K562 (cell line): Measurements from ENCODE around the gene TMEM45A. TPM values are rescaled to one million over a fixed set of nuclear protein-coding genes. Genes with fewer than 3 reads are reported as not detected.
A peak's percentile ranks its signal among the peaks of the same experiment; 100 is the strongest.

Experiments
- ATAC-seq: fragments of 200-7000 bp; cut with Tn5 transposase; 3 replicates; pipeline ENCODE4 v1.9.1; 2020; ENCODE audit warnings: moderate library complexity
- BruUV-seq: library from RNA; stranded (reverse); fragments of 400-500 nt; replicated peaks from 2 replicates; lab custom pipeline; 2021; lab: Mats Ljungman, UMichigan
- CTCF ChIA-PET: fragments of 300-600 bp; formaldehyde crosslinking; extraction: SDS; loops from one replicate; lab custom pipeline; 2021; ENCODE audit warnings: low intra/inter-chr PET ratio; lab: Yijun Ruan, JAX
- POLR2A ChIA-PET: fragments of 300-600, 350-650 bp; sonication (Branson Sonifier 250); formaldehyde crosslinking; extraction: SDS; loops from one replicate; lab custom pipeline; 2021; ENCODE audit warnings: antibody characterized with exemption, inconsistent platforms; lab: Yijun Ruan, JAX
- DNase-seq, 4 experiments: peaks; one replicate each; pipeline versions ENCODE4 v3.0.0 to v3.0.0-alpha.2; 2011 to 2018; ENCODE audit warnings: low spot score in 3 of 4, mixed read lengths in 3 of 4; ENCODE audit errors: extremely low read depth in 1 of 4
- FAIRE-seq: peaks from 2 replicates; lab custom pipeline; 2011; peaks lifted over from hg19 to GRCh38; lab: Jason Lieb, UNC
- H2AFZ ChIP-seq: 2 replicates; pipeline ENCODE4 v1.6.0; 2011; ENCODE audit warnings: low read depth, low read length, control low read depth, inconsistent platforms
- H3K27ac ChIP-seq: fragments of 200-600 bp; 3 replicates; pipeline ENCODE4 v1.8.0; 2011; ENCODE audit warnings: low read depth, mild to moderate bottlenecking, control low read depth, inconsistent platforms, low read length, moderate library complexity, mixed read lengths; ENCODE audit errors: extremely low read depth
- H3K27me3 ChIP-seq, 2 experiments: fragments of 300-600 bp in 1 of 2; 2 replicates in 1 of 2; 3 replicates in 1 of 2; pipeline versions ENCODE4 v1.6.0 to v1.8.0; 2011; ENCODE audit warnings: inconsistent platforms in 2 of 2, low read length in 2 of 2, mild to moderate bottlenecking in 1 of 2, mixed read lengths in 1 of 2, moderate library complexity in 1 of 2; ENCODE audit not compliant: control insufficient read depth in 2 of 2, insufficient read depth in 2 of 2
- H3K36me3 ChIP-seq: fragments of 300-600 bp; 3 replicates; pipeline ENCODE4 v1.8.0; 2011; ENCODE audit warnings: mild to moderate bottlenecking, low read length, inconsistent platforms; ENCODE audit not compliant: control insufficient read depth, insufficient read depth
- H3K4me1 ChIP-seq, 2 experiments: fragments of 200-600 bp in 1 of 2; replicated peaks in 1 of 2; 2 replicates in 1 of 2; 3 replicates in 1 of 2; pipeline versions ENCODE4 v1.5.1 to v1.8.0; 2011; ENCODE audit warnings: inconsistent platforms in 2 of 2, low read length in 2 of 2, mild to moderate bottlenecking in 1 of 2, mixed read lengths in 1 of 2, moderate library complexity in 1 of 2; ENCODE audit not compliant: control insufficient read depth in 2 of 2, insufficient read depth in 2 of 2
- H3K4me2 ChIP-seq: 2 replicates; pipeline ENCODE4 v1.6.1; 2011; ENCODE audit warnings: low read length, control low read depth, inconsistent platforms, mixed read lengths; ENCODE audit not compliant: insufficient read depth
- H3K4me3 ChIP-seq: fragments of 200-600 bp; sonication (generic), shearing (Covaris generic); 2 replicates; pipeline ENCODE4 v1.5.1; 2016; ENCODE audit warnings: control low read depth, inconsistent platforms
- H3K79me2 ChIP-seq: fragments of 200-600 bp; 3 replicates; pipeline ENCODE4 v1.8.0; 2011; ENCODE audit warnings: low read length, inconsistent platforms; ENCODE audit not compliant: control insufficient read depth, insufficient read depth
- H3K9ac ChIP-seq, 2 experiments: 2 replicates each; pipeline versions ENCODE4 v1.6.0 to v1.6.1; 2011; ENCODE audit warnings: low read depth in 2 of 2, low read length in 2 of 2, control low read depth in 1 of 2, inconsistent platforms in 1 of 2, mild to moderate bottlenecking in 1 of 2, mixed read lengths in 1 of 2; ENCODE audit not compliant: insufficient read depth in 1 of 2
- H3K9me1 ChIP-seq: one replicate; pipeline ENCODE4 v1.6.0; 2011; ENCODE audit warnings: inconsistent platforms, mild to moderate bottlenecking, low read length, moderate library complexity; ENCODE audit not compliant: control insufficient read depth, insufficient read depth
- H3K9me3 ChIP-seq: replicated peaks from 2 replicates; pipeline ENCODE4 v1.5.1; 2011; ENCODE audit warnings: low read depth, low read length, inconsistent platforms; ENCODE audit not compliant: control insufficient read depth, insufficient read depth
- H4K20me1 ChIP-seq: replicated peaks from 2 replicates; pipeline ENCODE4 v1.6.1; 2011; ENCODE audit warnings: low read length, inconsistent platforms, mixed read lengths; ENCODE audit not compliant: control insufficient read depth, insufficient read depth
- CCNT2 ChIP-seq: IDR thresholded peaks from 2 replicates; pipeline ENCODE4 v1.6.1; 2011; ENCODE audit warnings: borderline replicate concordance, low read depth, mild to moderate bottlenecking, moderate library complexity, mixed read lengths, low read length; ENCODE audit not compliant: insufficient read length; ENCODE audit errors: extremely low read depth
- DEAF1 ChIP-seq: fragments of 450-650 bp; formaldehyde crosslinking; IDR thresholded peaks from 2 replicates; pipeline ENCODE4 v1.4.0; 2020; ENCODE audit warnings: mild to moderate bottlenecking, moderate library complexity
- NFE2 ChIP-seq: IDR thresholded peaks from 2 replicates; pipeline ENCODE4 v1.6.1; 2014; ENCODE audit warnings: antibody characterized with exemption, low read depth
- NFXL1 ChIP-seq: fragments of 450-650 bp; formaldehyde crosslinking; IDR thresholded peaks from 2 replicates; pipeline ENCODE4 v1.4.0; 2021; ENCODE audit warnings: mild to moderate bottlenecking
- PRPF4 ChIP-seq: fragments of 200-400 bp; formaldehyde crosslinking; IDR thresholded peaks from one replicate; pipeline ENCODE4 v1.6.1; 2017; ENCODE audit warnings: low read length, low read depth, mild to moderate bottlenecking; ENCODE audit not compliant: insufficient read depth, poor library complexity, severe bottlenecking
- PYGO2 ChIP-seq: fragments of 450-650 bp; IDR thresholded peaks from 2 replicates; pipeline ENCODE4 v1.6.1; 2016; ENCODE audit warnings: mild to moderate bottlenecking, missing genetic modification characterization, moderate library complexity, missing compliant biosample characterization
- SAFB ChIP-seq: fragments of 200-400 bp; formaldehyde crosslinking; IDR thresholded peaks from 2 replicates; pipeline ENCODE4 v1.6.1; 2017; ENCODE audit warnings: low read depth, low read length, borderline replicate concordance
- SMC3 ChIP-seq: conservative IDR thresholded peaks from 2 replicates; pipeline ENCODE4 v1.6.1; 2011; ENCODE audit warnings: low read depth, low read length, improper control_type of control experiment; ENCODE audit not compliant: insufficient read depth
- ZNF586 ChIP-seq: fragments of 450-650 bp; formaldehyde crosslinking; conservative IDR thresholded peaks from 2 replicates; pipeline ENCODE4 v1.4.0; 2020; ENCODE audit warnings: mild to moderate bottlenecking, moderate library complexity
- WGBS: fragments of 100-300 bp; shearing (Covaris generic); methylation state at CpG from one replicate; pipeline ENCODE4 v1.1.6; 2016; ENCODE audit warnings: low coverage, mixed read lengths; ENCODE audit not compliant: insufficient coverage; ENCODE audit errors: missing lambda C conversion rate; 5-methylcytosine and 5-hydroxymethylcytosine counted together
- in situ Hi-C: fragments of 300-500 bp; cut with MboI; formaldehyde crosslinking; loops from 4 replicates; pipeline ENCODE4 v1.15.0; 2018; ENCODE audit warnings: inconsistent platforms, mixed read lengths
- intact Hi-C: fragments of 100-400 bp; cut with micrococcal nuclease; formaldehyde crosslinking; loops from 2 replicates; pipeline ENCODE4 v1.14.2; 2022
- polyA plus RNA-seq, 8 experiments: library from polyadenylated mRNA; depleted of rRNA in 4 of 8; stranded (reverse) in 5 of 8; unstranded in 3 of 8; fragments of >200 nt; fragmentation: Nextera tagmentation in 2 of 8; fragmentation: Illumina TruSeq in 1 of 8; extraction: Ambion mirVana in 2 of 8; extraction: Trizol in 1 of 8; gene quantifications; 2 replicates each; pipeline versions ENCODE4 v1.2.1 to v1.2.3, GENCODE V29; 2011 to 2014; ENCODE audit warnings: inconsistent platforms in 1 of 8, missing spikeins in 1 of 8
- total RNA-seq, 7 experiments: library from RNA; depleted of rRNA in 6 of 7; stranded (reverse); fragments of >200 nt in 6 of 7; fragmentation: Illumina TruSeq in 2 of 7; extraction: Trizol in 2 of 7; gene quantifications; 2 replicates each; pipeline versions ENCODE4 v1.2.1 to v1.2.3, GENCODE V29; 2011 to 2021; ENCODE audit warnings: low replicate concordance in 1 of 7
- TF ChIP-seq, protein P1 (sequence below), 2 experiments: fragments of 450-650 bp; formaldehyde crosslinking in 1 of 2; IDR thresholded peaks; 2 replicates each; pipeline versions ENCODE4 v1.4.0 to v1.6.1; 2014 to 2020; ENCODE audit warnings: mild to moderate bottlenecking in 2 of 2, borderline replicate concordance in 1 of 2, low read depth in 1 of 2

TMEM45A gene
- total and polyA plus RNA-seq, 9 of the 15 experiments (the other 6 are each of a cell fraction or from before 2014, with no cell fraction given): 0.41 to 4.1 (median 0.95) TPM

DNA sequence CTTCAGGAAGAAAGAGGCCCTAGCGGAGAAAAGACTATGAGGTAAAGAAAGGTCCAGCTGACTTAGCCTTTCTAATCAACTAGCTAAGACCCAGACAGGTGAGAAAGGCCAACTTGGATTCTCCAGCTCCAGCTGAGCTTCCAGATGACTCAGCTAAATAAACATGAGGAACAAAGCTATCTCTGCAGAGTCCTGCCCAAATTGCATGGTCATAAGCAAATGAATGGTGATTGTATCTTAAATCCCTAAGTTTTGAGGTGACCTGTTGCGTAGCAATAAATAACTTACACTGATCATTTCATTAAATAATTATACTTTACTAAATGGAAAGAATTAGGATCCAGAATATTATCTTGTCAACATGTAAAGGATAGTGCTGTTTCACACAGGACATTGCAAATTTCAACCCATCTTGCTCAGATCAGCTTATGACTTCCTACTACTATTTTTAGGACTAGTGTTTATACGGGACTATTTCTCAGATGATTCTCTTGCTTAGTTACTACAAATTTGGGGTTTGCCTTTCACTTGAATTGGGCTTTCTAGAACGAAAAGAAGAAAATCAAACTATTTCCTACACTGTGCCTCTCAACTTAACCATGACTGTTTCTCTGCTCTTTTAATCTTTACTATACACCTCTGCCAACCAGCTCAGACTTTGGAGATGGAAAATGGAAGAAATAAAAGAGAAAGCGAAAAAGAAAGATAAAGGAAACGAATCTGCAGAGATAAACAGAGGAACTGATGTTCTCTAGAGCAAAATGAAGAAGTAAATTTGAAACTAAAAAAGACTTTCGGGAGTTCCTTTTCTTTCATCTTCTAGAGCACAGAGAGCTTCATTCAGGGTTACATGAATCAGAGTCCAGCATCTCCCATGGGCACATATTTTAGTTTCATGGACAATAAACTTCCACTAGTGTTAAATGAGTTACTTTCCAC is 110.4 kb downstream of the TMEM45A start:
- Histone ChIP-seq H3K9me1 (no peaks in the 10 kb centered on the region), H2AFZ (peak overlapping the region; percentile 59; the same call in 1 of the 2 replicates), H3K4me1 (peaks cover 0 to 8% of the 10 kb centered on the region in 2 experiments; a peak in 3 of 5 replicates), H3K36me3 (no peaks in the 10 kb centered on the region), H3K27me3 (no peaks in the 10 kb centered on the region), H3K9me3 (no peaks in the 10 kb centered on the region), H3K4me3 (no peak overlapping the region), H4K20me1 (no peaks in the 10 kb centered on the region), H3K27ac (no peak overlapping the region; the same call in 2 of the 3 replicates), H3K79me2 (no peaks in the 10 kb centered on the region), H3K4me2 (no peak overlapping the region), H3K9ac (no peak overlapping the region)
- BruUV-seq: no TSS peak
- in situ Hi-C loops: loop anchor here (25.0 kb wide), 1 partner anchor 765 kb away; no protein-coding TSS in a partner anchor
- FAIRE-seq (no peak), ATAC-seq (peak; percentile 42; the same call in 2 of the 3 replicates), DNase-seq (peak in 1 of 4 experiments; percentile 28)
- ChIA-PET CTCF (no interaction called here), POLR2A (interaction anchor here (1.0 kb wide), 1 partner anchor 13 kb away, joined by 3 read pairs; no protein-coding TSS in a partner anchor)
- 20% methylated on average over 6 of the region's 7 CpGs for WGBS
- intact Hi-C loops: loop anchor here (5.0 kb wide), 1 partner anchor 105 kb away; the partner anchor contains the start of gene TFG
- TF ChIP-seq, protein P1, sequence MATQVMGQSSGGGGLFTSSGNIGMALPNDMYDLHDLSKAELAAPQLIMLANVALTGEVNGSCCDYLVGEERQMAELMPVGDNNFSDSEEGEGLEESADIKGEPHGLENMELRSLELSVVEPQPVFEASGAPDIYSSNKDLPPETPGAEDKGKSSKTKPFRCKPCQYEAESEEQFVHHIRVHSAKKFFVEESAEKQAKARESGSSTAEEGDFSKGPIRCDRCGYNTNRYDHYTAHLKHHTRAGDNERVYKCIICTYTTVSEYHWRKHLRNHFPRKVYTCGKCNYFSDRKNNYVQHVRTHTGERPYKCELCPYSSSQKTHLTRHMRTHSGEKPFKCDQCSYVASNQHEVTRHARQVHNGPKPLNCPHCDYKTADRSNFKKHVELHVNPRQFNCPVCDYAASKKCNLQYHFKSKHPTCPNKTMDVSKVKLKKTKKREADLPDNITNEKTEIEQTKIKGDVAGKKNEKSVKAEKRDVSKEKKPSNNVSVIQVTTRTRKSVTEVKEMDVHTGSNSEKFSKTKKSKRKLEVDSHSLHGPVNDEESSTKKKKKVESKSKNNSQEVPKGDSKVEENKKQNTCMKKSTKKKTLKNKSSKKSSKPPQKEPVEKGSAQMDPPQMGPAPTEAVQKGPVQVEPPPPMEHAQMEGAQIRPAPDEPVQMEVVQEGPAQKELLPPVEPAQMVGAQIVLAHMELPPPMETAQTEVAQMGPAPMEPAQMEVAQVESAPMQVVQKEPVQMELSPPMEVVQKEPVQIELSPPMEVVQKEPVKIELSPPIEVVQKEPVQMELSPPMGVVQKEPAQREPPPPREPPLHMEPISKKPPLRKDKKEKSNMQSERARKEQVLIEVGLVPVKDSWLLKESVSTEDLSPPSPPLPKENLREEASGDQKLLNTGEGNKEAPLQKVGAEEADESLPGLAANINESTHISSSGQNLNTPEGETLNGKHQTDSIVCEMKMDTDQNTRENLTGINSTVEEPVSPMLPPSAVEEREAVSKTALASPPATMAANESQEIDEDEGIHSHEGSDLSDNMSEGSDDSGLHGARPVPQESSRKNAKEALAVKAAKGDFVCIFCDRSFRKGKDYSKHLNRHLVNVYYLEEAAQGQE (IDR thresholded peaks at IDR 0.05; ENCODE audit: borderline replicate concordance): no peak
- TF ChIP-seq, protein P1 (CRISPR knock-in tag; IDR thresholded peaks at IDR 0.05; ENCODE audit: low read depth): no peak
- TF ChIP-seq NFXL1 (no peak), SMC3 (no peak), DEAF1 (CRISPR knock-in tag) (no peak), SAFB (no peak), ZNF586 (no peak), PYGO2 (no peak), CCNT2 (no peak), PRPF4 (no peak), NFE2 (peak; percentile 86)
